CMK (cell line): ENCODE measurements around the gene APEX2.
"Not testable (repeated sequence)": the region's sequence is repeated elsewhere in the genome, so short reads cannot be mapped to it uniquely, and the experiment has no call there.

ENCODE experiments used
- DNase-seq: peaks from one replicate; pipeline ENCODE4 v3.0.0-alpha.2; 2010; ENCODE audit warnings: low read depth

The APEX2 gene

DNA sequence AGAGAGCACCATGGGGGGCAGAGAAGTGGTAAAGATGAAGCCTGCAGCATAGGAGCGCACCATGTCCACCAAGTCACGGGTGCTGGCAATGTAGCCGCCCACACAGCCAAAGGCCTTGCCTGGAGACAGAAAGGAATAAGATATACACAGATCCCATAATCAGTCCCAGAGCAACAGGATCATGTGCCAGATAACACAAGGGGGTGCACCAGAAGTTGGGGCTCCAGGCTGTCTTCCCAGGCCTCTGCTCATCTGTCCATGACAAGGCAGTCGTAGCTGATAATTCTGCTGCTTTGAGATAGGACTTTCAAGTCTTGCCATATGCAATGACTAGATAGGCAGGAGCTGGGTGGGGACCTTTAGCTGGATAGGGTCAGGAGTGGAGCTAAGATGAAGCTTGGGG, 14.7 kb downstream of the APEX2 start:
- DNase-seq: peak; percentile 92

DNA sequence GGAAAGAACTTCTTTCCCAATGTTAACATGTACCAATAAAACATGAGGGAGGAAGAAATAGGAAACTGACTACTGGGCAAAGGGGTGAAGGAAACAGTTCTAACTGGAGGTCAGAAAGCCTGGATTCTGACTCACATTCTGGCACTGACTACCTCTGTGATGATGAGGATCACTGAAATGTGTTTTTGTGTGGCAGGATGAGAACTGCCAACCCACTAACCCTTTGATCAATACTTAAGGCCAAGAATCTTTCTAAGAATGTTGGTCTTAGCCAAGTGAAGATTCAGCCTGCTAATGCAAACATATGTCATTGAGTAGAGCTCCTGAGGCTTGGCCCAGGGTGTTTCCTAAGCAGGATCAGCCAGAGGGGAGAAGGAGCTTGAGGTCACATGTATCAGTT, 26.0 kb downstream of the APEX2 start:
- no peak for DNase-seq

DNA sequence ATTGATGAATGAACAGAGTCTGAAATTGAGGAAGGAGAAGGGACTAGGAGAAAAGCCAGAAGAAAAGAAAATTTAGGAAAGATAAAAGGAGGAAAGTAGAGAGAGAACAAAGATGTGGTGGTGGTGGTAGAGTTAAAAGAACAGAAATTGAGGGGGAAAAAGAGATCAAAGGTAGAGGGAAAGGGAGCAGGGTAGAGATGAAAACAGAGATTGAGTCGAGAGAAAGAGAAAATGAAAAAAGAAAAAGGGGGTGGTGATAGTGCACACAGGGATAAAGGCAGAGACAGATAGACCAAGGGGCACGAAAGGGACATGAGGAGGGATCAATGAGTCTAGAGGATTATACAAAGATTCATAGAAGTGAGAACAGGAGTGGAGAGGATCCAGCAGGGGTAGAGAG, 26.7 kb downstream of the APEX2 start:
- no peak for DNase-seq

DNA sequence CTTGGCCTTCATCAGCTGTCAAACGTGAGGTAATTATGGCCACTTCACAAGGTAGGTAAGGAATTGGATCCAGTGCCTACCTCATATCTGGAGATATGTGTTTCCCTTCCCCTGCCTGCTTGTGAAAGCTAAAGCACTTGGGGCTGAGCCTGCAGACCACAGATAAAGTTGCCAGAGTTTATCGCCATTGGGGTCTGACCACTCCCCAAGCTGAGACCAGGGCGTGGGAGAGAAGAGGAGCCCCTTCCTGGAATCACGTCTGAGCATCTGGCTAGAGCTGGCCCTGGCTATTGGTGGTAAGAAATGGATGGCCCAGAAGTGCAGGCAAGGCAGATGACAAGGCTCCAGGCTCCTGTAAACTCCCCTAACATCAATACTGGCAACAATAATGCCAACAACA, 27.9 kb downstream of the APEX2 start:
- peak; percentile 75 for DNase-seq

DNA sequence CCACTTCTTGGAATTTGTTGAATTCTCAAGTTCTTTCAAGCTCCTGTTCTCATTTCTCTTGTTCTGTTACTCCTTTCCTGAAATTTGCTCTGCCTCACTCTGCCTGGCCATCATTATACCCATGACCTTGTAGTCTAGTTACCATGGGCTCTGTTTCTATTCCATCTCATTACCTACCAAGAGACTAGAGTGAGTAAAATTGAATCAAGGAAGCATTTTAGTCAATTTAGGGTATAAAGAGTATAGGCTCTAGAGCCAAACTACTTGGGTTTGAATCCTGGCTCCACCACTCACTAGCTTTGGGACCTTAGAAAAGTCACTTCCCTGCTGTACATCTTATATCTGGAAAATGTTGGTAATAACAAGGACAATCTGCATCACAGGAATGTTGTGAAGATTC, 28.4 kb downstream of the APEX2 start:
- DNase-seq: no peak

DNA sequence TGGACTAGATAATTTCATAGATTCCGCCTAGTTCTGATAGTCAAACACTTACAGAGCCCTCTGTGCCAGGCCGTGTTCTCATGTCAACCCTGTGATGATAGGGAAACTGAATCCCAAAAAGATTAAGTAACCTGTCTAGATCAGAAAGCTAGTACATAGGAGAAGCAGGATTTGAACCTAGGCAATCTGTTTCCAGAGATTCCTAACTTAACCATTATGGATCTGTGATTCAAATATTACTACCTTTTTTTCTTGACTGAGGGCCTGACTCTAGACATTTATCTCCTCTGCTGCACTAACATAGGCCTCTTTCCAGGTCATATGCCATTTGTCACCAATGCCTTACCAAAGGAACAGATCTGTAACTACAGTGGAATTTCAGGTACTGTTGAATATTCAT, 29.1 kb downstream of the APEX2 start:
- DNase-seq: no peak

DNA sequence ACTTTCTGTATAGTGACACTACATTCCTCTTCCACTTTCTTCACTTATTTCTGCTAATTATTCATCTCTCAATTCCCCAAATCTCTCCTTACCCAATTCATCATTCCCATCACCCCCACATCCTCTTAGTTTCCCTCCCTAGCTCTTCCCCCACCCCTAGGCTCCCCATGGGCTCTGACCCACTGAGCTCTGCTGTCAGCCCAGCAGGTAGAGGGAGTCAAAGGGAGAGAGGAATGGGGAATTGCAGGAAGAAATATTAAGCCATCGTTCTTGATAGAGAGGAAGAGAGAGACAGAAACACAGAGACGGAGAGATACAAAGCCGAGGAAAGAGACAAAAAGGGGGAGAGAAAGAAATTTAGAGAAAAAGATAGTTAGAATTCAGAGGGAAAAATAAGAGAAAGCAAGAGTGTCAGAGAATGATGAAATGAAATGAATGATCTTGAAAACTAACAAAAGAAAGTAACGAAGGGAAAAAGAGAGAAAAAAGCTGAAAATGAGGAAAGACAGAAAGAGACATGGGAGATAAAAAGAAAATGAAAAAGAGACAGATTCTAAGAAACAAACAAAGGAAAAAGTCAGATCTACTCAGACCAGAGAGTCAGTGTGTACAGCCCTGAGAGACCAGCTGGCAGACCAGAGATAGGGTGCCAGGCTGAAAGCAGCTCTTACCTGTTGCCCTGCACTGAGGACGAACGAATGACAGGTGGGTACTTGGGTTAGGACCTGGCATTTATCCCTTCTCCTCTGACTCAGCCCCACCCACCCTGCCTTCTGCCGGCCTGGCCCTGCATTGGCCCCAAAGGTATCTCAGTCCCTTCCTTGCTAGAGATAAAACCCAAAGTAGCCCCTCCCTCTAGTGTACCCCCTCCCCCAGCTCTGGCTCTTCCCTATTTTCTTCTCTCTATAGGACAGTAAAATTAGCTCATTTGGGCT, 30.4 kb downstream of the APEX2 start, which contains the start of gene ALAS2:
TSS of gene ALAS2 (minus strand) at position 707 of the 935 bp plus-strand sequence. CDS start 4,977 bp downstream, outside the sequence.
- DNase-seq: no peak

DNA sequence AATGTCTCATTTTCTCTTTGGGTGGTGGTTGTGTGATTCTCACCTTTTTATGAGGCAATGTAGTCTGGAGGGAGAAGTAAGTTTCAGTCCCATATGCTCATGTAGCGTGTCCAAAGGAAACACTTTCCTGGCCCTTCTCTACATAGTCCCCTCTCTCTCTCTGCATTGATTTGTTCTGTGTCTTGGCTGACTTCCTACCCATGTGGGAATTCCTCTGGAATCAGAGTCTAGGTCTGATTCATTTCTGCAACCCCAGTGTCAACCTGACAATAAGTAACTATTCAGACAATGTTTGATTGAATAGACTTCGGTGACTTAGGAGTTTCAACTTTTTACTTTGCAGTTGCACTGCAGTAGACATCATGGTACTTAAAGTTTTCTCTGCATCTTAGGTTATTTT, 33.3 kb downstream of the APEX2 start:
- DNase-seq: no peak

DNA sequence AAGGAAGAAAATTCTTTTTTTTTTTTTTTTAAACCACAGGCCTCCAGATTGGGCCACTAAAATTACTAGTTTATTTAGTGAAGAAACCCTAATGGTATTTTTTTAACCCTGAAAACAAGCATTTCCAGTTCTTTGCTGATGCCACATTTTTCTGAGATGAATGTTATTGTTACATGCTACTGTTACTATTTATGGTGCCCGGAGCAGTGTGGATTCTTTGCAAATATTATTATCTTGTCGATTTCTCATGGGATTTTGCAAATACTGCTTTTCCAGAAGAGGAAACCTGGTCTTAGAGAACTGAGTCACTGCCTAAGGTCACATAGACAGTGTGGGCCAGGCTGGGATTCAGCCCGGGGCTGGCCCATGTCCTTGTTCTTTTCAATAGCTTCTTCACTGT, 39.3 kb downstream of the APEX2 start:
- DNase-seq: no peak

DNA sequence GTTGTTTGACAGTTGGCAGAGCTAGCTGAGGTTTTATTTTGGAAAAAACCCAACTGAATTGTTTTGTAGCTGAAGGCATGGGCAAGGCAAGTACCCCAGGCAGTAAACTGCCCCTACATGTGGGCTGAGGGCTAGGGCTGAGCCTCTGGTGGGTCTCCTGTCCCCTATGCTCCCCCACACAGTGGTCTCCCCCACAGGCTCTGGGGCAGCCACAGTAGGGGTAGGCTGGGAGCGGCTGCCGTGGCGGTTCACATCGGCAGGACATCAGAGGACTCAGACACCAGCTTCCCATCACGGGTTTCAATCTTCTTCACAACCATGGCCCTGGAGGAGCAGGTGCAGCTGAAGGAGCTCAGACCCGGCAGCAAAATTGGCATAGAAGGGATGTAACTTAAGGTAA, 41.4 kb downstream of the APEX2 start:
- DNase-seq: no peak

DNA sequence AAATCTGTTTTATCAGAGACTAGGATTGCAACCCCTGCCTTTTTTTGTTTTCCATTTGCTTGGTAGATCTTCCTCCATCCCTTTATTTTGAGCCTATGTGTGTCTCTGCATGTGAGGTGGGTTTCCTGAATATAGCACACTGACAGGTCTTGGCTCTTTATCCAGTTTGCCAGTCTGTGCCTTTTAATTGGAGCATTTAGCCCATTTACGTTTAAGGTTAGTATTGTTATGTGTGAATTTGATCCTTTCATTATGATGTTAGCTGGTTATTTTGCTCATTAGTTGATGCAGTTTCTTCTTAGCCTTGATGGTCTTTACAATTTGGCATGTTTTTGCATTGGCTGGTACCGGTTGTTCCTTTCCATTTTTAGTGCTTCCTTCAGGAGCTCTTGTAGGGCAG, 50.4 kb downstream of the APEX2 start:
- not testable (repeated sequence) for DNase-seq

DNA sequence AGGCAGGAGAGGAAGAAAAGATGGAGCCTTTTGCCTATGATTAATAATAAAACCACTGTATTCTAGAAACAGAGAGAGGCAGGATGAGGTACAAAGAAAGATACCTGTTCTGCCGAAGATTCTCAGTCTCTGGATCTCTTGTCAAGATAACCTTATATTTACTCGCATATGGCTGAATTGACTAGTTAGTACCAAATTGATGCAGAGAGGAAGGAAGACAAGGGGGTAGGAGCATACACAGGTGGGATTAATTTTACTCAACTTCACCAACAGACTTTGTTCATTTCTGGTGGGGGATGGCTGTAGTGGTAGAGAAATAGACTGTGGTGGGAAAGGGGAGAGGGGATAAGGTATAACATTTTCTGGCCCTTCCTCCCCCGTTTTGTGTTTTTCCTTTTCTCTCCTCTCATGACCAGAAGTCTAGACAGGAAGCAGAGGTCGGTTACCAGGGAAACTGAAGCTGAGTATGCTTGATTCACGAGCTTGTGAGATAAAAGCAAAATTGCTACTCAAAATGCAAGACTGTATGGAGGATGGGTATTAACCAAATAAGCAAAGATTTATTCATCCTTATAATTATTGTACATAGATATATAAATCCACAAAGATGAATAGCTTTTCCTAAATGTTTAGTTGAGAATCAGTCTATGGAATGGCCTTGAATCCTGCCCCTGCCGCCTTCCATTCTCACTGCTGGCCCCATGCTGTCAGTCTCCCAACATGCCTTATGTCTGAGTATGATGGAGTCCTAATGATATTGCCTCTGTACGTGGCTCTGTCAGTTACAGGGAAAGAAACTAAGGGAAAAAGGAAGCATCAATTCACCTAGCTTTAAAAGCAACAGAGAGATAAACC, 56.9 kb downstream of the APEX2 start:
- DNase-seq: no peak

DNA sequence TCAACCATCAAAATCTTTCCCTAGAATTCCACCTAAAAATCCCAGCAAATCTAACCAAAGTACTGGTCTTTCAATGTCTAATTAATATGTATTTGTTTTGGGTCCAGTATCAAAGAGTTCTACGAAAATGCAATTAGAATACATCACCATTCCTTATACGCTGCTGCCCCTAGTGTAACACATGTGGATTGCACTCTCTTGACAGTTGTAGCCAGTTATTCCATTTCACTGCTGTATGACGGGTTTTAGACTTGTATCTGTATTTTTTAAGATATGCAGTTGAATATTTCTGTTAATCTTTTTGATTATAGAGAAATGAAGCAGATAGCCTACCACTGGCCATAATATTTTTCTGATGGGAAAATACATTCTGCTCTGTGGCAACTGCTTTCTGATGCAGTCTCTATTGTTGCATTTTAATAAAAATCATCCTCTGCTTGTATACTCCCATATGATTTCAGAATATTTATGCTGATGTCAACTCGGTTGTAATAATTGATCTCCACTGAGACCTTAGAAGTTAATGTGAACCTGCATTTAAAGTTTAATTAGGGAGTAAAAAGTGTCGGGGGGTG, 57.6 kb downstream of the APEX2 start:
- no peak for DNase-seq
